ENCODE measurements around the gene GON7. TPM values are rescaled to one million over a fixed set of nuclear protein-coding genes. Genes with fewer than 3 reads are reported as not detected.
"Not testable (repeated sequence)": the region's sequence is repeated elsewhere in the genome, so short reads cannot be mapped to it uniquely, and the experiment has no call there.

The GON7 gene
- total RNA-seq, 4 donors from 2014 or later = 5.6 to 11.3 (median 7.4) TPM

DNA sequence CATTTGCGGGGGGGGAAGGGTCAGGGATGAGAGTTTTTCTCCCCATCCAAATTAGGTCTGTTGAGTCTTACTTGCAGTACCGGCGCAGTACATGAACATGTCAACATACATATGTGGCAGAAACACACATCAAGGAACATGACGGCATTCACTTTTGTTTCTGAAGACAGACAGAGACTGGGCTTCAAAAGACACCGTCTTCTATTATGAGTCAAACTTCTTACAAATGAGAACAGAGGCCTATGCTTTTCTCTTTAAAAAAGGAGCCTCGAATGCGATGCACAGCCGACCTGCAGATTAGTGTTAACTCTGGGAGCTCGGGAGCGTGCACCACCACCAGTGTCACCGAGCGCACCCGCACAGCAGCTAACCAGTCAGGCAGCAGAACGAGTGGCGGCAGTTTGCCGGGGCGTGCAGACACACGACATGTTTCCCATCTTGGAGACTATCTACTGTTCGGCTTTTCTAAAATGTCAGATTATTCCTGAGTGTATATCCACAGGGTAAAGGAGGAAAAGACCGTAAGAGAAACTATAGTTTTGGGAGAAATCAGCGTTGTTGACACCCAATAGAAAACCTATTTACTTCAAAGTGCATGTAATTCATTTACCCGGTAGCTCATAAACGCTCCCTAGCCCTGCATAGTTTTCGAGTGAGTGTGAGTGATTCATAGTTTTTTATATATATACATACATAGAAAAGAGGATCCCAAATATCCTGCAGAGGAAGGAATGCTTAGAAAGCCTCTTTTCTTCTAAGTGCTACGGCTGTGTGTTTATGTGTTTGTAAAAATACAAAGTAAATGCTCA is 33.2 kb upstream of the GON7 start:
- 96% methylated on average over 23 of the region's 25 CpGs for WGBS
- no peak for DNase-seq (ENCODE audit: low spot score in 2 of 2)
- no peak overlapping the region for H3K27ac ChIP-seq
- peaks cover 50% of the 10 kb centered on the region for H3K36me3 ChIP-seq
- TF ChIP-seq EP300 (IDR thresholded peaks at IDR 0.05) (no peak), POLR2AphosphoS5 (IDR thresholded peaks at IDR 0.05) (no peak), POLR2A (IDR thresholded peaks at IDR 0.05) (no peak)
- TF ChIP-seq, protein P1, sequence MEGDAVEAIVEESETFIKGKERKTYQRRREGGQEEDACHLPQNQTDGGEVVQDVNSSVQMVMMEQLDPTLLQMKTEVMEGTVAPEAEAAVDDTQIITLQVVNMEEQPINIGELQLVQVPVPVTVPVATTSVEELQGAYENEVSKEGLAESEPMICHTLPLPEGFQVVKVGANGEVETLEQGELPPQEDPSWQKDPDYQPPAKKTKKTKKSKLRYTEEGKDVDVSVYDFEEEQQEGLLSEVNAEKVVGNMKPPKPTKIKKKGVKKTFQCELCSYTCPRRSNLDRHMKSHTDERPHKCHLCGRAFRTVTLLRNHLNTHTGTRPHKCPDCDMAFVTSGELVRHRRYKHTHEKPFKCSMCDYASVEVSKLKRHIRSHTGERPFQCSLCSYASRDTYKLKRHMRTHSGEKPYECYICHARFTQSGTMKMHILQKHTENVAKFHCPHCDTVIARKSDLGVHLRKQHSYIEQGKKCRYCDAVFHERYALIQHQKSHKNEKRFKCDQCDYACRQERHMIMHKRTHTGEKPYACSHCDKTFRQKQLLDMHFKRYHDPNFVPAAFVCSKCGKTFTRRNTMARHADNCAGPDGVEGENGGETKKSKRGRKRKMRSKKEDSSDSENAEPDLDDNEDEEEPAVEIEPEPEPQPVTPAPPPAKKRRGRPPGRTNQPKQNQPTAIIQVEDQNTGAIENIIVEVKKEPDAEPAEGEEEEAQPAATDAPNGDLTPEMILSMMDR (IDR thresholded peaks at IDR 0.05) = no peak
- H3K4me3 ChIP-seq = no peak overlapping the region
- H3K9me3 ChIP-seq = no peaks in the 10 kb centered on the region
- H3K27me3 ChIP-seq = no peaks in the 10 kb centered on the region
- H3K4me1 ChIP-seq = no peaks in the 10 kb centered on the region

DNA sequence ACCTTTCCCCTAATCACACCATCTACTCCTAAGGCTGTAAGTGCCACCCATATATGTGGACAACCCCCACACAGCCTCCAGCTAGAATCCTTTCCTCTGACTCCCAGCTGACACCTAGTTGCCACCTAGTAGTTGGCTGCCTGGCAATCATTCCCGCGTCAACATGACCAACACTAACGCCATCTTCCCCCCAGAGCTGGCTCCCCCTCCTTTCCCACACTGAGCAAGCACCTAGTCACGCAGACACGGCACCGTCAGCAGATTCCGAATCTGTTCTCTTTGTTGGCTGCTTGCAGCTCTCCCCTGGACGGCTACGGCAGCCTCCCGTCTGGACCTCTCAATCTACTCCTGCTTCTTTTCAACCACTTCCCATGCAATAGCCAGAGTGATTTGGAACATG is 27.9 kb upstream of the GON7 start:
- Histone ChIP-seq H3K9me3 (no peaks in the 10 kb centered on the region), H3K4me3 (no peak overlapping the region), H3K36me3 (no peaks in the 10 kb centered on the region), H3K27ac (no peak overlapping the region), H3K4me1 (peaks cover 7% of the 10 kb centered on the region), H3K27me3 (no peaks in the 10 kb centered on the region)
- 50% methylated on average over 10 of the region's 10 CpGs for WGBS
- no peak for TF ChIP-seq POLR2A (IDR thresholded peaks at IDR 0.05)
- TF ChIP-seq, protein P1 (IDR thresholded peaks at IDR 0.05) = no peak
- no peak for TF ChIP-seq POLR2AphosphoS5 (IDR thresholded peaks at IDR 0.05)
- no peak for TF ChIP-seq EP300 (IDR thresholded peaks at IDR 0.05)
- DNase-seq (ENCODE audit: low spot score in 2 of 2) = no peak

DNA sequence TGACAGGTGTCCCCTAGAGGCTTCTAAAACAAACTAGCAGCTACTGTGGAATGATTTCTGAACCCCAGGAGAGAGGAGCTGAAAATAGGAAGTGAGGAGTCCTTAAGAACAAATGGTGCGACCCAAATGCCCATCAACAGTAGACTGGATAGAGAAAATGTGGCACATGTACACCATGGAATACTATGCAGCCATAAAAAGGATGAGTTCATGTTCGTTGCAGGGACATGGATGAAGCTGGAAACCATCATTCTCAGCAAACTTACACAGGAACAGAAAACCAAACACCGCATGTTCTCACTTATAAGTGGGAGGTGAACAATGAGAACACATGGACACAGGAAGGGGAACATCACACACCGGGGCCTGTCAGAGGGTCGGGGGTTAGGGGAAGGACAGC is 26.2 kb upstream of the GON7 start:
- H3K9me3 ChIP-seq = not testable (repeated sequence)

DNA sequence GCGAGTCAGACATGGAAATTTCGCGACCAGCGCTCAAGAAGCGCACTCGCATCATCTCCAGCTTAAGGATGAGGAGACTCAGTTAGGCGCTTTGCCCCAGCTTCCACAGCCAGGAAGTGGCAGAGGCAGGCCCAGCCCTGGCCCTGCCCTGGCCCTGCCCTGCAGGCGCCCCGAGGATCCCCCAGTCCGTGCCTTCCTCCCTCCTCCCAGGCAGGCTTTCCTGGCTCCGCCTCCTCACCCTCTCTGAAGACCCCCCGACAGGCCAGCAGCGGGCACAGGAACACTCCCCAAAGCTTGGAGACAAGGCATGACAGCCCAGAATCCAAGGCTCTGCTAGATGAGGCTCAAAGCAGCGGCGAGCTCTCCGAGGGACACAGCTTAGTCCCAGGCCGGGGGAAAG is 25.3 kb upstream of the GON7 start:
- H3K4me3 ChIP-seq = peak overlapping the region; percentile 42

More for the DNA sequence above, 26.2 kb upstream of the GON7 start:
- H3K4me3 ChIP-seq; H3K4me1 ChIP-seq; H3K27me3 ChIP-seq; H3K27ac ChIP-seq; DNase-seq (ENCODE audit: low spot score in 2 of 2): not testable (repeated sequence)
- 95% methylated on average over 5 of the region's 5 CpGs for WGBS
- H3K36me3 ChIP-seq = peaks cover 11% of the 10 kb centered on the region

DNA sequence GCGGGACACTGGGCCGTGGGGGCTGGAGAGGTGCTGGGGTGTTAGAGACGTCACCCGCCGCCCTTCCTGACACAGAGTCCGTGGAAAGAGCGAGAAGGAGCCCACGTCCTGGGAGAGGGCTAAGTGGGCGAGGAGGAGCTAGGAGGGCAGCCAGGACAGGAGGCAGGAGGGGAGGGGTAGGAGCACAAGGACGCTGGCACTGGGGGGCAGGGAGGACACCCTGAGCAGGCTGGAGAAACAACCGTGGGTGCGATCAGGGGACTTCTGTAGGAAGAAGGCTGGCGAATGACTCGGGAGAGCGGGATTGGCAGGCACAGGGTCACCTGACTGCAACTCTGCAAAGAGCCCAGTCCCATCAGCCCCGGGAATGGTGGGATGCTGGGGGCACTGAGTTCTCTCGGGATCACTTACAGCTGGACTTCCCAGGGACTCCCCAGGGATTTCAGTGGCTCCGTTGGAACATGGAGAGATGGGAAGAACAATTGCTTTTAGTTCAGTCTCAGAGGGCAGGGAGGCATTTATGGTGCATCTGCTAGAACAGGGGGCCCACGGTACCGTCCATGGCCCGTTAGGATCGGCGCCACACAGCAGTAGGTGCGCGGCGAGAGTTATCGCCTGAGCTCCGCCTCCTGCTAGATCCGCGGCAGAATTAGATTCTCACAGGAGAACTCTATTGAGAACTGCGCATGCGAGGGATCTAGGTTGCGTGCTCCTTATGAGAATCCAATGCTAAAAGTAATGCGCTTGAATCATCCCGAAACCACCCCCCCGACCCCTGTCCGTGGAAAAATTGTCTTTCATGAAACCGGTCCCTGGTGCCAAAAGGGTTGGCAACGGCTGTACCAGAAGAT is 24.5 kb upstream of the GON7 start:
- Histone ChIP-seq H3K4me3 (peak overlapping the region; percentile 42), H3K36me3 (peaks cover 27% of the 10 kb centered on the region), H3K27ac (no peak overlapping the region), H3K9me3 (no peaks in the 10 kb centered on the region), H3K4me1 (peaks cover 7% of the 10 kb centered on the region), H3K27me3 (no peaks in the 10 kb centered on the region)
- WGBS = 56% methylated on average over 18 of the region's 39 CpGs
- DNase-seq (ENCODE audit: low spot score in 2 of 2) = no peak
- TF ChIP-seq EP300 (IDR thresholded peaks at IDR 0.05) (no peak), POLR2AphosphoS5 (IDR thresholded peaks at IDR 0.05) (no peak), POLR2A (IDR thresholded peaks at IDR 0.05) (no peak)

More for the DNA sequence above, 25.3 kb upstream of the GON7 start:
- TF ChIP-seq, protein P1 (IDR thresholded peaks at IDR 0.05) = no peak
- no peak for TF ChIP-seq EP300 (IDR thresholded peaks at IDR 0.05)
- TF ChIP-seq POLR2AphosphoS5 (IDR thresholded peaks at IDR 0.05) = no peak
- no peak for TF ChIP-seq POLR2A (IDR thresholded peaks at IDR 0.05)
- no peaks in the 10 kb centered on the region for H3K9me3 ChIP-seq
- H3K27me3 ChIP-seq = no peaks in the 10 kb centered on the region
- DNase-seq (ENCODE audit: low spot score in 2 of 2) = no peak
- H3K27ac ChIP-seq = no peak overlapping the region
- 84% methylated on average over 11 of the region's 17 CpGs for WGBS
- H3K36me3 ChIP-seq = peaks cover 20% of the 10 kb centered on the region
- H3K4me1 ChIP-seq = peaks cover 7% of the 10 kb centered on the region

DNA sequence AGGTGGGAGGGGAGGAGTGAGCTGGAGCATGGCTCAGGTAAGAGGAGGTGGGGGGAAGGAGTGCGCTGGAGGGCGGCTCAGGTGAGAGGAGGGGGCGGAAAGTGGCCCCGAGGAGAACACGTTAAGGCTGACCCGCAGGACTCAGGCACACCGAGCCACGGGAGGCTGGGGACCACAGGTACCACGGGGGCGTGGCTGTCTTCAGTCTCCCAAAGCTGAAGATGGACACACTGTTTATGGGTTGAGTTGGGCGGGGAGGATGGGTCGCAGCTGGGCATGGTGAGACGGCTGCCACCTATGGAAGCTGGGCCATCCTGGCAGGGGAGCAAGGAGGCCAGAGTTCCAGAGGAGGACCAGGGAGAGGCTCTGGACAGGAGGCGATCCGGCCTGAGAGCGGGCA is 23.7 kb upstream of the GON7 start:
- no peak overlapping the region for H3K27ac ChIP-seq
- peaks cover 35% of the 10 kb centered on the region for H3K36me3 ChIP-seq
- TF ChIP-seq EP300 (IDR thresholded peaks at IDR 0.05) = no peak
- H3K27me3 ChIP-seq = no peaks in the 10 kb centered on the region
- peaks cover 7% of the 10 kb centered on the region for H3K4me1 ChIP-seq
- no peaks in the 10 kb centered on the region for H3K9me3 ChIP-seq
- DNase-seq (ENCODE audit: low spot score in 2 of 2) = no peak
- no peak overlapping the region for H3K4me3 ChIP-seq
- 96% methylated on average over 16 of the region's 16 CpGs for WGBS

Data from suprapubic skin (tissue), 4 donors.